GM12878 (cell line): ENCODE results near the gene GNRHR. TPM values are rescaled to one million over a fixed set of nuclear protein-coding genes. Genes with fewer than 3 reads are reported as not detected.

Experiments
- ASH2L ChIP-seq: fragments of 300-600, 200-600 bp; sonication (generic); IDR thresholded peaks from 2 replicates; pipeline ENCODE4 v1.6.1; 2017; ENCODE audit warnings: low read depth, mild to moderate bottlenecking, borderline replicate concordance
- ATF3 ChIP-seq: IDR thresholded peaks from 2 replicates; pipeline ENCODE4 v1.6.1; 2011; ENCODE audit warnings: low read depth, mild to moderate bottlenecking, low read length, moderate library complexity, borderline replicate concordance; ENCODE audit errors: extremely low read depth
- BRCA1 ChIP-seq: IDR thresholded peaks from 2 replicates; pipeline ENCODE4 v1.6.1; 2011; ENCODE audit warnings: low read depth, low read length, improper control_type of control experiment
- CBFB ChIP-seq: IDR thresholded peaks from 2 replicates; pipeline ENCODE4 v1.6.1; 2016; ENCODE audit warnings: antibody characterized with exemption, low read depth
- CREB1 ChIP-seq: IDR thresholded peaks from 2 replicates; pipeline ENCODE4 v1.6.1; 2012; ENCODE audit warnings: low read depth, mild to moderate bottlenecking, inconsistent platforms
- ELK1 ChIP-seq: IDR thresholded peaks from 2 replicates; pipeline ENCODE4 v1.6.1; 2012; ENCODE audit warnings: low read depth, low read length, improper control_type of control experiment
- HDAC2 ChIP-seq: fragments of 200-600 bp; sonication (generic); IDR thresholded peaks from 2 replicates; pipeline ENCODE4 v1.6.1; 2017
- IRF4 ChIP-seq: IDR thresholded peaks from 2 replicates; pipeline ENCODE4 v1.6.1; 2011; ENCODE audit warnings: low read depth, low read length
- NR2C2 ChIP-seq: IDR thresholded peaks from 2 replicates; pipeline ENCODE4 v1.6.1; 2011; ENCODE audit warnings: borderline replicate concordance, low read depth; ENCODE audit not compliant: control insufficient read depth, insufficient read length
- PBX3 ChIP-seq: IDR thresholded peaks from 2 replicates; pipeline ENCODE4 v1.6.1; 2011; ENCODE audit warnings: mild to moderate bottlenecking, low read depth, low read length, moderate library complexity; ENCODE audit not compliant: insufficient replicate concordance
- PKNOX1 ChIP-seq: fragments of 450-650 bp; IDR thresholded peaks from 2 replicates; pipeline ENCODE4 v1.6.1; 2016; ENCODE audit warnings: mild to moderate bottlenecking
- POLR2AphosphoS5 ChIP-seq: IDR thresholded peaks from 2 replicates; pipeline ENCODE4 v1.6.1; 2011; ENCODE audit warnings: mild to moderate bottlenecking, low read length, inconsistent platforms
- RUNX3 ChIP-seq: IDR thresholded peaks from 2 replicates; pipeline ENCODE4 v1.6.1; 2012; ENCODE audit warnings: low read length, inconsistent platforms
- SMC3 ChIP-seq: IDR thresholded peaks from 2 replicates; pipeline ENCODE4 v1.6.1; 2011; ENCODE audit warnings: low read length, improper control_type of control experiment, borderline replicate concordance
- SUZ12 ChIP-seq: fragments of 200-600 bp; sonication (generic); IDR thresholded peaks from one replicate; pipeline ENCODE4 v1.6.1; 2018; ENCODE audit warnings: antibody characterized with exemption, mild to moderate bottlenecking; ENCODE audit not compliant: unreplicated experiment
- TCF12 ChIP-seq: IDR thresholded peaks from 2 replicates; pipeline ENCODE4 v1.6.1; 2011; ENCODE audit warnings: low read depth, mild to moderate bottlenecking, low read length
- TCF7 ChIP-seq: IDR thresholded peaks from 2 replicates; pipeline ENCODE4 v1.6.1; 2014; ENCODE audit warnings: antibody characterized with exemption, borderline replicate concordance
- ZBTB11 ChIP-seq: fragments of 450-650 bp; formaldehyde crosslinking; IDR thresholded peaks from 2 replicates; pipeline ENCODE4 v1.5.0; 2022; ENCODE audit warnings: mild to moderate bottlenecking, missing genetic modification characterization
- ZBTB33 ChIP-seq: fragments of 450-650 bp; IDR thresholded peaks from 2 replicates; pipeline ENCODE4 v1.6.1; 2017; ENCODE audit warnings: mild to moderate bottlenecking
- polyA plus RNA-seq, 11 experiments: library from polyadenylated mRNA; depleted of rRNA in 4 of 11; unstranded in 6 of 11; stranded (reverse) in 5 of 11; fragments of >200 nt; fragmentation: Nextera tagmentation in 4 of 11; fragmentation: Illumina TruSeq in 1 of 11; extraction: Ambion mirVana in 4 of 11; extraction: Trizol in 1 of 11; gene quantifications; 1 replicate in 1 of 11; 2 replicates in 10 of 11; pipeline versions ENCODE4 v1.2.1 to v1.2.3, GENCODE V29; 2011 to 2016; ENCODE audit warnings: inconsistent platforms in 2 of 11, missing spikeins in 2 of 11, low read depth in 1 of 11
- total RNA-seq, 4 experiments: library from RNA; depleted of rRNA in 3 of 4; stranded (reverse); fragments of >200 nt in 3 of 4; fragmentation: Illumina TruSeq in 1 of 4; extraction: Trizol in 1 of 4; gene quantifications; 2 replicates each; pipeline versions ENCODE4 v1.2.1 to v1.2.3, GENCODE V29; 2013 to 2021

GNRHR gene
- total and polyA plus RNA-seq, 10 of the 15 experiments (the other 5 are each of a cell fraction or from before 2014, with no cell fraction given) = 0.02 to 0.12 (median 0.08) TPM; not detected in 7

- TF ChIP-seq CREB1 (peak; percentile 87), ELK1 (peak; percentile 72; the same call in 1 of the 2 replicates), IRF4 (no peak), ZBTB11 (CRISPR knock-in tag) (no peak), SUZ12 (no peak), TCF7 (no peak), BRCA1 (no peak), ATF3 (peak; percentile 1; the same call in 1 of the 2 replicates), ASH2L (peak; percentile 60; the same call in 1 of the 2 replicates), PKNOX1 (0 out of 2 replicates have a peak, but pooled peaks have one; percentile 38), RUNX3 (peak; percentile 72), ZBTB33 (no peak), TCF12 (peak; percentile 97), CBFB (peak; percentile 61; the same call in 1 of the 2 replicates), SMC3 (no peak), HDAC2 (no peak), POLR2AphosphoS5 (peak; percentile 93), NR2C2 (no peak), PBX3 (peak; percentile 29)
These were observed 53.3 kb downstream of the GNRHR start, which contains the start of gene UBA6 (continued) for GRCh38 chr4:67700738-67701516.
